Measurements from ENCODE around the gene RPS15A.
A peak's percentile ranks its signal among the peaks of the same experiment; 100 is the strongest.

RPS15A gene

DNA sequence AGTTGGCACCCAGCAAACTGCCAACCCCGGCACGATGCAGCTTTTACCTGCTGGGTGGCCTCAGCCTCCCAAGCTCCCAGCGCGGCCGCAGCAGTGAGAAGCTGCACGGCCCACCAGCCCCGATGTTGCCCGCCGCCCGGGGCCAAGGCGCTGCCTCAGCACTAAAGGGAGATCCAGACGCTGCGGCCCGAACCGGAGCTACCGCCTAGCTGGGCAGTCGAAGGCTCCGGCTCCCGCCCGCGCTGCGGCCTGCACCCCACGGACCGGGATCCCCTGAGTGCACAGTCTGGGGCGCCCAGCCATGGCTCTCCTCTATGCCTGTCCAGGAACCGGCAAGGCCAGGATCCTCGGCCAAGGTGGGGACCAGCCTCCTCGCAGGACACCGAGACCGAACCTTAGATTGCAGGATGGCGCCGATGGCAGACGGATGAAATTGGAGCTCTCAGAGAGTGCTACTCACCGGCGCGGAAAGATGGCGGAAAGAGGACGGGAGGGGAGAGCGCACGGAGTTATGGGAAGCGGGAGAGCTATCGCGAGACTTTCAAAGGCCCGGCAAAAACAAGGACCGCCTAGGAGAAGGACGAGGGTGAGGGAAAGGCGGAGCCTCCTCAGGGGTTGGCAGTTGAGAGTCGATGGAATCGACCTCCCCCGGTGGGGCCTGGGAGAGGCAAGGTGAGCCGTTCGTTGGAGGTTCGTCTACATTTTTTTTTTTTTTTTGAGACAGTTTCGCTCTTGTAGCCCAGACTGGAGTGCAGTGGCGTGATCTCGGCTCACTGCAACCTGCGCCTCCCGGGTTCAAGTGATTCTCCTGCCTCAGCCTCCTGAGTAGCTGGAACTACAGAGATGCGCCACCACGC lies at the start of gene RPS15A:
Gene RPS15A, minus strand, starts transcription at position 485 of the 857 bp plus-strand sequence. CDS start 1,221 bp downstream, outside the sequence.
- Histone ChIP-seq H3K4me2 (peak within 1 kb of the TSS; percentile 81 to 97 (median 94)), H3K9me3 (replicated peaks in 1 of 11) (peaks cover 0 to 5% (median 0%) of the 10 kb centered on the region in 11 experiments; a peak in 2 of 22 replicates), H3K4me1 (peaks cover 39 to 49% (median 45%) of the 10 kb centered on the region in 10 experiments), H3K4me3 (peak within 1 kb of the TSS; percentile 77 to 100 (median 92)), H3K9ac (peak within 1 kb of the TSS; percentile 91 to 100 (median 98)), H3K36me3 (peaks cover 81 to 91% (median 88%) of the 10 kb centered on the region in 11 experiments), H4K20me1 (peaks cover 47 to 68% (median 50%) of the 10 kb centered on the region in 11 experiments), H3K27me3 (no peaks in the 10 kb centered on the region), H3K27ac (peak within 1 kb of the TSS; percentile 83 to 98 (median 96))
- TF ChIP-seq Cebpa-rat (IDR thresholded peaks at IDR 0.05), result no peak

GRCh38 chr16:18839555-18839954 lies 49.4 kb upstream of the RPS15A start:
- peaks cover 0 to 31% (median 21%) of the 10 kb centered on the region in 11 experiments; a peak in 12 of 22 replicates for H4K20me1 ChIP-seq
- H3K9me3 ChIP-seq (replicated peaks in 1 of 11), result no peaks in the 10 kb centered on the region
- H3K4me2 ChIP-seq, result no peak overlapping the region
- H3K27me3 ChIP-seq, result no peaks in the 10 kb centered on the region
- no peaks in the 10 kb centered on the region for H3K4me1 ChIP-seq
- no peak overlapping the region for H3K4me3 ChIP-seq
- no peak for TF ChIP-seq Cebpa-rat (IDR thresholded peaks at IDR 0.05)
- no peak overlapping the region for H3K9ac ChIP-seq
- no peak overlapping the region for H3K27ac ChIP-seq
- peaks cover 93 to 98% (median 97%) of the 10 kb centered on the region in 11 experiments for H3K36me3 ChIP-seq

GRCh38 chr16:18836702-18837101 lies 46.6 kb upstream of the RPS15A start:
- H3K27me3 ChIP-seq, result no peaks in the 10 kb centered on the region
- H3K4me1 ChIP-seq, result no peaks in the 10 kb centered on the region
- H3K4me2 ChIP-seq, result no peak overlapping the region
- no peak overlapping the region for H3K27ac ChIP-seq
- peaks cover 0 to 34% (median 11%) of the 10 kb centered on the region in 11 experiments; a peak in 11 of 22 replicates for H4K20me1 ChIP-seq
- TF ChIP-seq Cebpa-rat (IDR thresholded peaks at IDR 0.05), result no peak
- H3K36me3 ChIP-seq, result peaks cover 94 to 100% (median 100%) of the 10 kb centered on the region in 11 experiments
- no peak overlapping the region for H3K9ac ChIP-seq
- H3K4me3 ChIP-seq, result no peak overlapping the region
- no peaks in the 10 kb centered on the region for H3K9me3 ChIP-seq (replicated peaks in 1 of 11)

GRCh38 chr16:18834864-18835263 lies 44.7 kb upstream of the RPS15A start:
- Histone ChIP-seq H3K4me3 (no peak overlapping the region), H3K9ac (no peak overlapping the region), H4K20me1 (peaks cover 0 to 30% (median 7%) of the 10 kb centered on the region in 11 experiments; a peak in 10 of 22 replicates), H3K27ac (no peak overlapping the region), H3K27me3 (no peaks in the 10 kb centered on the region), H3K4me1 (no peaks in the 10 kb centered on the region), H3K4me2 (no peak overlapping the region), H3K9me3 (replicated peaks in 1 of 11) (no peaks in the 10 kb centered on the region), H3K36me3 (peaks cover 97 to 100% (median 99%) of the 10 kb centered on the region in 11 experiments)
- TF ChIP-seq Cebpa-rat (IDR thresholded peaks at IDR 0.05), result no peak

DNA sequence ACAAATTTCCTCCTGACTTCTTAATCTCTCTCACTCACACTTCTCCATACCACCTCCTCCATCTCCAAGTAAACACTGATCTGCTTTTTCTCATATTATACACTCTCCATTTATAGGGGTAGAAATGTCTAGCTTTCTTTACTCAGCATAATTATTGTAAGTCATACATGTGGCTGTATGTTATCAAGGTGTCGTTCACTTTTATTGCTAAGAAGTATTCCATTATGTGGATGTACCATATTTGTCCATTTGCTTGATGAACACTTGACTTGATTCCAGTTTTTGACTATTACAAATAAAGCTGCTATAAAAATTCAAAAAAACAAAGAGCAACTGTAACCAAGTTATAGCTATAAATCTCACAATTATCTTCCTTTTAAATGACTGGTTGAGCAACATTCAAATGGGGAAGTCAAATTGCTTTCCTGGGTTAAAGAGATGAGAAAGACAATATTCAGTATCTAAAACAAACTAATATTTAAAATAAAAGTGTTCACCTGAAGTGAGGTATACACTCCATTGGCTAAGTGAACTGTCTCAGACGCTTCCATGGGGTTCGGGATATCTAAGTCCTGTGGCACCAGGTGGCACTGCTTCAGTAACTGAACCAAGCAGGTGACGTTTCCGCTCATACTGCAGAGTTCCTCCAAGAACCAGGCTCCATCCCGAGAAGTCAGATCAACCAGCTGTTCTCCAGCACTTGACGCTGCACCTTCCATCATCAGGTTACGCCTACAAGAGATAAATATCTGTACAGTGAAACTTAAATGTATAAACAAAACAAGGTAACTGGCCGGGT lies 43.8 kb upstream of the RPS15A start:
- Histone ChIP-seq H3K4me3 (no peak overlapping the region), H3K27ac (no peak overlapping the region), H3K4me1 (no peaks in the 10 kb centered on the region), H3K27me3 (no peaks in the 10 kb centered on the region), H3K9me3 (replicated peaks in 1 of 11) (peaks cover 0 to 7% (median 0%) of the 10 kb centered on the region in 11 experiments; a peak in 6 of 22 replicates), H4K20me1 (peaks cover 0 to 23% (median 7%) of the 10 kb centered on the region in 11 experiments; a peak in 10 of 22 replicates), H3K4me2 (no peak overlapping the region), H3K9ac (no peak overlapping the region), H3K36me3 (peaks cover 97 to 100% (median 99%) of the 10 kb centered on the region in 11 experiments)
- TF ChIP-seq Cebpa-rat (IDR thresholded peaks at IDR 0.05), result no peak

DNA sequence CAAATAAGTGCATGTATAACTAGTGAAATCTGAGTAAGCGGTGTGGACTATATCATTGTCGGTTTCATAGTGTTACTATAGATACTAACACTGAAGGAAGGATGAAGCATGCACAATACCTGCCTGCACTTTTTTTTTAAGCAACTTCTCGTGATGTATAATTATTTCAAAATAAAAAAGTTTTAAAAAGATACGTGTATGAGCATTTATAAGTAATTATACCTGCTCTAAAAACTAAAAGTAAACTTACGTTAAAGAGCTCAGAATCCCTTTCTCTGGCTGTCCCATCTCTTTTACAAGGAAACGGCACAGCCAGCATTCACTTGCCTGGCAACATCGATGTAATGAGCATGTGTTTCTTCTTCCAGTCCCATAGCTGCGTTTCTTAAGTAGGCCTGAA lies 42.5 kb upstream of the RPS15A start:
- H4K20me1 ChIP-seq, result peaks cover 0 to 21% (median 6%) of the 10 kb centered on the region in 11 experiments; a peak in 10 of 22 replicates
- H3K36me3 ChIP-seq, result peaks cover 96 to 100% (median 99%) of the 10 kb centered on the region in 11 experiments
- no peaks in the 10 kb centered on the region for H3K4me1 ChIP-seq
- no peak for TF ChIP-seq Cebpa-rat (IDR thresholded peaks at IDR 0.05)
- no peak overlapping the region for H3K27ac ChIP-seq
- no peak overlapping the region for H3K9ac ChIP-seq
- no peak overlapping the region for H3K4me2 ChIP-seq
- H3K4me3 ChIP-seq, result no peak overlapping the region
- H3K27me3 ChIP-seq, result no peaks in the 10 kb centered on the region
- peaks cover 0 to 19% (median 12%) of the 10 kb centered on the region in 11 experiments; a peak in 15 of 22 replicates for H3K9me3 ChIP-seq (replicated peaks in 1 of 11)

GRCh38 chr16:18832006-18832405 lies 41.9 kb upstream of the RPS15A start:
- Histone ChIP-seq H3K27ac (no peak overlapping the region), H3K4me3 (no peak overlapping the region), H4K20me1 (peaks cover 0 to 16% (median 6%) of the 10 kb centered on the region in 11 experiments; a peak in 10 of 22 replicates), H3K4me1 (no peaks in the 10 kb centered on the region), H3K27me3 (no peaks in the 10 kb centered on the region), H3K4me2 (no peak overlapping the region), H3K9ac (no peak overlapping the region), H3K9me3 (replicated peaks in 1 of 11) (peaks cover 3 to 21% (median 14%) of the 10 kb centered on the region in 11 experiments; a peak in 20 of 22 replicates), H3K36me3 (peaks cover 93 to 98% (median 96%) of the 10 kb centered on the region in 11 experiments)
- no peak for TF ChIP-seq Cebpa-rat (IDR thresholded peaks at IDR 0.05)

DNA sequence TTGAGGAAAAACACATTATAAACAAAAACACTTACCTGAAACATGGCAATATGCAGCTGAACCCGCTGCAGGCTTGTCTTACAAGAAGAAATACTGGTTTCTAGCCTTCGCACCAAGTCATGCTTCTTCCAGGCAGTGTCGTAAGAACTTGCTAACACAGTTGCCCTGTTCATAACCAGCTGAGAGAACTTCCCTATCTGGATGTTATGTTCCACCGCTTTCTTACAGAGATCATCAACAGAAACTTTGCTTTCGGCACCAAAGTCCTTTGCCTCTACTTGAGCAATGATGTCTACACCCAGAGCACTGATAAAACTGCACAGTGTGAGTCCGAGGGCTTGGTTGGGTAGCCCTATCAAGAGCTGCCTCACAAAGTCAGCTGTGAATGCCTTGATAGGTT lies 39.1 kb upstream of the RPS15A start:
- no peak overlapping the region for H3K4me3 ChIP-seq
- TF ChIP-seq Cebpa-rat (IDR thresholded peaks at IDR 0.05), result no peak
- peaks cover 6 to 25% (median 18%) of the 10 kb centered on the region in 11 experiments; a peak in 20 of 22 replicates for H3K9me3 ChIP-seq (replicated peaks in 1 of 11)
- H4K20me1 ChIP-seq, result peaks cover 0 to 6% (median 0%) of the 10 kb centered on the region in 11 experiments; a peak in 8 of 22 replicates
- no peaks in the 10 kb centered on the region for H3K4me1 ChIP-seq
- H3K27ac ChIP-seq, result no peak overlapping the region
- no peak overlapping the region for H3K9ac ChIP-seq
- H3K27me3 ChIP-seq, result no peaks in the 10 kb centered on the region
- no peak overlapping the region for H3K4me2 ChIP-seq
- H3K36me3 ChIP-seq, result peaks cover 69 to 75% (median 71%) of the 10 kb centered on the region in 11 experiments

Measured in BLaER1 treated with 17β-estradiol and CSF1 and Interleukin-3, amounts not matched to agents 10 nM and 100 nM (cell line).